Lower leg skin (tissue), 3 donors: ENCODE data around the gene OR2A2.

ENCODE experiments used
- POLR2A ChIP-seq, 2 donors: fragments of 450-650 bp; IDR thresholded peaks; one replicate each; pipeline ENCODE4 v1.6.1; 2016 to 2017; ENCODE audit warnings: antibody characterized with exemption in 2 of 2, mild to moderate bottlenecking in 1 of 2, moderate library complexity in 1 of 2
- TF ChIP-seq, protein P1 (sequence below), 3 donors: fragments of 450-650 bp; IDR thresholded peaks; one replicate each; pipeline ENCODE4 v1.5.1; 2016; ENCODE audit warnings: antibody characterized with exemption in 3 of 3, mild to moderate bottlenecking in 3 of 3, moderate library complexity in 2 of 3

GRCh38 chr7:144085978-144086377 is 23.4 kb upstream of the OR2A2 start, which contains the start of gene OR2A12:
- TF ChIP-seq, protein P1, sequence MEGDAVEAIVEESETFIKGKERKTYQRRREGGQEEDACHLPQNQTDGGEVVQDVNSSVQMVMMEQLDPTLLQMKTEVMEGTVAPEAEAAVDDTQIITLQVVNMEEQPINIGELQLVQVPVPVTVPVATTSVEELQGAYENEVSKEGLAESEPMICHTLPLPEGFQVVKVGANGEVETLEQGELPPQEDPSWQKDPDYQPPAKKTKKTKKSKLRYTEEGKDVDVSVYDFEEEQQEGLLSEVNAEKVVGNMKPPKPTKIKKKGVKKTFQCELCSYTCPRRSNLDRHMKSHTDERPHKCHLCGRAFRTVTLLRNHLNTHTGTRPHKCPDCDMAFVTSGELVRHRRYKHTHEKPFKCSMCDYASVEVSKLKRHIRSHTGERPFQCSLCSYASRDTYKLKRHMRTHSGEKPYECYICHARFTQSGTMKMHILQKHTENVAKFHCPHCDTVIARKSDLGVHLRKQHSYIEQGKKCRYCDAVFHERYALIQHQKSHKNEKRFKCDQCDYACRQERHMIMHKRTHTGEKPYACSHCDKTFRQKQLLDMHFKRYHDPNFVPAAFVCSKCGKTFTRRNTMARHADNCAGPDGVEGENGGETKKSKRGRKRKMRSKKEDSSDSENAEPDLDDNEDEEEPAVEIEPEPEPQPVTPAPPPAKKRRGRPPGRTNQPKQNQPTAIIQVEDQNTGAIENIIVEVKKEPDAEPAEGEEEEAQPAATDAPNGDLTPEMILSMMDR (IDR thresholded peaks at IDR 0.05) = no peak
- no peak for TF ChIP-seq POLR2A (IDR thresholded peaks at IDR 0.05)
